SH-SY5Y (cell line): ENCODE results near the gene KLHDC4.

ENCODE experiments used
- GATA2 ChIP-seq: IDR thresholded peaks from 2 replicates; pipeline ENCODE4 v1.6.1; 2011; ENCODE audit warnings: mild to moderate bottlenecking, low read depth, low read length
- GATA3 ChIP-seq: IDR thresholded peaks from 2 replicates; pipeline ENCODE4 v1.6.1; 2011; ENCODE audit warnings: low read depth, mild to moderate bottlenecking, low read length, moderate library complexity

- no peak for TF ChIP-seq GATA2
- no peak for TF ChIP-seq GATA3
Measured at GRCh38 chr16:87778476-87778829, 12.7 kb upstream of the KLHDC4 start.
